Measurements from ENCODE around the gene BBS9. TPM values are rescaled to one million over a fixed set of nuclear protein-coding genes. Genes with fewer than 3 reads are reported as not detected.

BBS9 gene
- total and polyA plus RNA-seq, 2 donors (not counting 1 experiment from before 2014, with no cell fraction given), result 8.4 to 45.2 TPM

DNA sequence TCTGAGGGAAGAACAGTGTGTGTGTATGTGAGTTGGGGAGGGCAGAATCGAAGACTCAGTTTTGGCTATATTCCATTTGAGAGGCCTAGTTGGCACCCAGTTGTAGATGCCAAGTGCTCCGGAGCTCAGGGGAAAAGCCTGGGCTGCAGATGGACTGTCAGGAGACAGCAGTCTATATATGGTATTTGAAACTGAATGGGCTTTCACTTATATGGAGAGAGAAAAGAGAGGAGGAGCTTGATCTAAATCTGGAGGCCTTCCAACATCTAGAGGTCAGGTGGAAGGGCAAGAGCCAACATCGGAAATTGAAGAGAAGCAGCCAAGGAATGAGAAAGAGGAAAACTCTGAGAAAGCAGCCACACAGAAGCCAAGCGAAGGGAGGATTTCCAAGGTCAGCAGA is 425.2 kb downstream of the BBS9 start:
- Histone ChIP-seq H3K9ac (ENCODE audit: low read length) (no peak overlapping the region), H4K20me1 (ENCODE audit: control insufficient read depth, insufficient read depth, low read length, poor library complexity, severe bottlenecking) (no peaks in the 10 kb centered on the region), H2AFZ (ENCODE audit: insufficient read depth, low read depth, low read length, poor library complexity, severe bottlenecking) (no peak overlapping the region), H3K27ac (ENCODE audit: low read length in 2 of 2) (no peak overlapping the region), H3K9me3 (ENCODE audit: control extremely low read depth in 1 of 3, control insufficient read depth in 2 of 3, insufficient read depth in 1 of 3, low read length in 2 of 3) (no peaks in the 10 kb centered on the region), H3K79me2 (ENCODE audit: control insufficient read depth, insufficient read depth, low read length) (no peaks in the 10 kb centered on the region), H3K36me3 (replicated peaks in 1 of 2; ENCODE audit: control extremely low read depth in 1 of 2, control insufficient read depth in 1 of 2, extremely low read depth in 1 of 2, insufficient read depth in 2 of 2, low read length in 1 of 2) (no peaks in the 10 kb centered on the region), H3K4me3 (ENCODE audit: control extremely low read depth in 1 of 5, extremely low read depth in 1 of 5, insufficient read depth in 1 of 5, low read depth in 2 of 5, low read length in 4 of 5) (no peak overlapping the region), H3K4me2 (replicated peaks; ENCODE audit: low read depth, low read length, poor library complexity, severe bottlenecking) (no peak overlapping the region), H3K4me1 (ENCODE audit: control insufficient read depth in 2 of 2, insufficient read depth in 2 of 2, low read length in 2 of 2) (no peaks in the 10 kb centered on the region), H3K27me3 (replicated peaks in 1 of 4; ENCODE audit: control extremely low read depth in 1 of 4, control insufficient read depth in 3 of 4, insufficient read depth in 4 of 4, low read length in 3 of 4) (no peaks in the 10 kb centered on the region)
- Mint-ChIP-seq H3K4me3 (no peak overlapping the region), H3K27ac (no peak overlapping the region), H3K9me3 (ENCODE audit: insufficient read depth) (no peaks in the 10 kb centered on the region), H3K4me1 (no peaks in the 10 kb centered on the region), H3K27me3 (no peaks in the 10 kb centered on the region)
- TF ChIP-seq EZH2 (IDR thresholded peaks at IDR 0.05; ENCODE audit: borderline replicate concordance, insufficient read depth, low read depth, low read length, poor library complexity, severe bottlenecking), result no peak
- TF ChIP-seq, protein P1, sequence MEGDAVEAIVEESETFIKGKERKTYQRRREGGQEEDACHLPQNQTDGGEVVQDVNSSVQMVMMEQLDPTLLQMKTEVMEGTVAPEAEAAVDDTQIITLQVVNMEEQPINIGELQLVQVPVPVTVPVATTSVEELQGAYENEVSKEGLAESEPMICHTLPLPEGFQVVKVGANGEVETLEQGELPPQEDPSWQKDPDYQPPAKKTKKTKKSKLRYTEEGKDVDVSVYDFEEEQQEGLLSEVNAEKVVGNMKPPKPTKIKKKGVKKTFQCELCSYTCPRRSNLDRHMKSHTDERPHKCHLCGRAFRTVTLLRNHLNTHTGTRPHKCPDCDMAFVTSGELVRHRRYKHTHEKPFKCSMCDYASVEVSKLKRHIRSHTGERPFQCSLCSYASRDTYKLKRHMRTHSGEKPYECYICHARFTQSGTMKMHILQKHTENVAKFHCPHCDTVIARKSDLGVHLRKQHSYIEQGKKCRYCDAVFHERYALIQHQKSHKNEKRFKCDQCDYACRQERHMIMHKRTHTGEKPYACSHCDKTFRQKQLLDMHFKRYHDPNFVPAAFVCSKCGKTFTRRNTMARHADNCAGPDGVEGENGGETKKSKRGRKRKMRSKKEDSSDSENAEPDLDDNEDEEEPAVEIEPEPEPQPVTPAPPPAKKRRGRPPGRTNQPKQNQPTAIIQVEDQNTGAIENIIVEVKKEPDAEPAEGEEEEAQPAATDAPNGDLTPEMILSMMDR (IDR thresholded peaks at IDR 0.05), result no peak
- WGBS (ENCODE audit: insufficient coverage), result 96% methylated on average over 3 of the region's 4 CpGs
- intact Hi-C loops (cut with micrococcal nuclease), result no loop called here
- no peak for ATAC-seq (ENCODE audit: low read depth)
- CTCF ChIA-PET, result no interaction called here
- no peak for DNase-seq
- POLR2A ChIA-PET, result no interaction called here

DNA sequence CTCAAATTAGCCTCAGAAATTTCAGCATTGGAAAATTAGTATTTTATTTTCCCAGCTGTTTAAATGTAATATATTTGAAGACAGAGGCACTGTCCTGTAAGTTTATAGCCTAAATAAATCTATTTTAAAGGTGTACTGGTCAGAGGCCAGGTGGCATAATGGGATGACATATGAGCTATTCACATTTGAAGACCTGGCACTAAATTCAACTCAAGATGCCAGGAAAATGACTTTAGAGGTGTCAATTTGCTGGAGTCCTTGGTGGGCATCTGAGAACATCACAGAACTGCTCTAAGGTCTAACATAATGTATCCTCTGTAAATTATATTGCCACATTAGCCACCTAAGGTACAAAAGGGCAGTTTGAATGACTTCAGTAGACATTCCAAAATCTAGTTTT is 427.1 kb downstream of the BBS9 start:
- CTCF ChIA-PET, result no interaction called here
- TF ChIP-seq, protein P1 (IDR thresholded peaks at IDR 0.05), result no peak
- TF ChIP-seq EZH2 (IDR thresholded peaks at IDR 0.05; ENCODE audit: borderline replicate concordance, insufficient read depth, low read depth, low read length, poor library complexity, severe bottlenecking), result no peak
- Histone ChIP-seq H3K79me2 (ENCODE audit: control insufficient read depth, insufficient read depth, low read length) (no peaks in the 10 kb centered on the region), H3K4me1 (ENCODE audit: control insufficient read depth in 2 of 2, insufficient read depth in 2 of 2, low read length in 2 of 2) (no peaks in the 10 kb centered on the region), H3K9me3 (ENCODE audit: control extremely low read depth in 1 of 3, control insufficient read depth in 2 of 3, insufficient read depth in 1 of 3, low read length in 2 of 3) (no peaks in the 10 kb centered on the region), H3K27me3 (replicated peaks in 1 of 4; ENCODE audit: control extremely low read depth in 1 of 4, control insufficient read depth in 3 of 4, insufficient read depth in 4 of 4, low read length in 3 of 4) (no peaks in the 10 kb centered on the region), H2AFZ (ENCODE audit: insufficient read depth, low read depth, low read length, poor library complexity, severe bottlenecking) (no peak overlapping the region), H3K9ac (ENCODE audit: low read length) (no peak overlapping the region), H3K4me3 (ENCODE audit: control extremely low read depth in 1 of 5, extremely low read depth in 1 of 5, insufficient read depth in 1 of 5, low read depth in 2 of 5, low read length in 4 of 5) (no peak overlapping the region), H4K20me1 (ENCODE audit: control insufficient read depth, insufficient read depth, low read length, poor library complexity, severe bottlenecking) (no peaks in the 10 kb centered on the region), H3K36me3 (replicated peaks in 1 of 2; ENCODE audit: control extremely low read depth in 1 of 2, control insufficient read depth in 1 of 2, extremely low read depth in 1 of 2, insufficient read depth in 2 of 2, low read length in 1 of 2) (no peaks in the 10 kb centered on the region), H3K27ac (ENCODE audit: low read length in 2 of 2) (no peak overlapping the region), H3K4me2 (replicated peaks; ENCODE audit: low read depth, low read length, poor library complexity, severe bottlenecking) (no peak overlapping the region)
- Mint-ChIP-seq H3K4me3 (no peak overlapping the region), H3K27me3 (no peaks in the 10 kb centered on the region), H3K4me1 (no peaks in the 10 kb centered on the region), H3K9me3 (ENCODE audit: insufficient read depth) (no peaks in the 10 kb centered on the region), H3K27ac (no peak overlapping the region)
- POLR2A ChIA-PET, result no interaction called here
- no peak for DNase-seq
- intact Hi-C loops (cut with micrococcal nuclease), result no loop called here
- ATAC-seq (ENCODE audit: low read depth), result no peak

Data from B cell (primary cell).